22Rv1 (cell line): Measurements from ENCODE around the gene VSIG2.

Experiments used
- ZFX ChIP-seq: fragments of 450-650 bp; IDR thresholded peaks from 2 replicates; pipeline ENCODE4 v1.6.1; 2017; ENCODE audit warnings: antibody characterized with exemption, borderline replicate concordance
- TF ChIP-seq, protein P1 (sequence below): fragments of 450-650 bp; IDR thresholded peaks from 2 replicates; pipeline ENCODE4 v1.5.1; 2017; ENCODE audit warnings: mild to moderate bottlenecking

DNA sequence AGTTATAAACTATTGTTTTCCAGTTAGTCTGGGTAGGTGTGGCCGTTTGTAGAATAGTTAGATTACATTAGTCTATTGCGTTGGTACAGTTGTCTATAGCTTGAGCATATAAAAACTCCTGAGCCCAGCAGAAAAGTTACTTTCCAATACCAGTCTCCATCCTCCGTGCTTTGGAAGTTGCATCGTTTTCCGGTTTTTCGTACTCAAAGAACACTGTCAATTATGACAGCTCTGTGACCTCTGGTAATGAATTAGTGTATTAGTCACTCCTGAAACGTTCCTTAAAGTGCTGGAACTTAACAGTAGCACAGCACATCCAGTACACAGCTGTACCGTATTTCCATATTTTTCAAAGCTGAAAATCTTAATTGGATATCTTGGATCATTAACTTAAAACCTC, 49.0 kb upstream of the VSIG2 start:
- TF ChIP-seq, protein P1, sequence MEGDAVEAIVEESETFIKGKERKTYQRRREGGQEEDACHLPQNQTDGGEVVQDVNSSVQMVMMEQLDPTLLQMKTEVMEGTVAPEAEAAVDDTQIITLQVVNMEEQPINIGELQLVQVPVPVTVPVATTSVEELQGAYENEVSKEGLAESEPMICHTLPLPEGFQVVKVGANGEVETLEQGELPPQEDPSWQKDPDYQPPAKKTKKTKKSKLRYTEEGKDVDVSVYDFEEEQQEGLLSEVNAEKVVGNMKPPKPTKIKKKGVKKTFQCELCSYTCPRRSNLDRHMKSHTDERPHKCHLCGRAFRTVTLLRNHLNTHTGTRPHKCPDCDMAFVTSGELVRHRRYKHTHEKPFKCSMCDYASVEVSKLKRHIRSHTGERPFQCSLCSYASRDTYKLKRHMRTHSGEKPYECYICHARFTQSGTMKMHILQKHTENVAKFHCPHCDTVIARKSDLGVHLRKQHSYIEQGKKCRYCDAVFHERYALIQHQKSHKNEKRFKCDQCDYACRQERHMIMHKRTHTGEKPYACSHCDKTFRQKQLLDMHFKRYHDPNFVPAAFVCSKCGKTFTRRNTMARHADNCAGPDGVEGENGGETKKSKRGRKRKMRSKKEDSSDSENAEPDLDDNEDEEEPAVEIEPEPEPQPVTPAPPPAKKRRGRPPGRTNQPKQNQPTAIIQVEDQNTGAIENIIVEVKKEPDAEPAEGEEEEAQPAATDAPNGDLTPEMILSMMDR, result no peak
- TF ChIP-seq ZFX, result no peak
